Endometrium (tissue), 2 donors: Measurements from ENCODE around the gene SLC28A1.

Source experiments
- FAIRE-seq: peaks from 2 replicates; lab custom pipeline; 2012; peaks lifted over from hg19 to GRCh38; lab: Jason Lieb, UNC
- donor health status: control.
- donor health status: control.

SLC28A1 gene

DNA sequence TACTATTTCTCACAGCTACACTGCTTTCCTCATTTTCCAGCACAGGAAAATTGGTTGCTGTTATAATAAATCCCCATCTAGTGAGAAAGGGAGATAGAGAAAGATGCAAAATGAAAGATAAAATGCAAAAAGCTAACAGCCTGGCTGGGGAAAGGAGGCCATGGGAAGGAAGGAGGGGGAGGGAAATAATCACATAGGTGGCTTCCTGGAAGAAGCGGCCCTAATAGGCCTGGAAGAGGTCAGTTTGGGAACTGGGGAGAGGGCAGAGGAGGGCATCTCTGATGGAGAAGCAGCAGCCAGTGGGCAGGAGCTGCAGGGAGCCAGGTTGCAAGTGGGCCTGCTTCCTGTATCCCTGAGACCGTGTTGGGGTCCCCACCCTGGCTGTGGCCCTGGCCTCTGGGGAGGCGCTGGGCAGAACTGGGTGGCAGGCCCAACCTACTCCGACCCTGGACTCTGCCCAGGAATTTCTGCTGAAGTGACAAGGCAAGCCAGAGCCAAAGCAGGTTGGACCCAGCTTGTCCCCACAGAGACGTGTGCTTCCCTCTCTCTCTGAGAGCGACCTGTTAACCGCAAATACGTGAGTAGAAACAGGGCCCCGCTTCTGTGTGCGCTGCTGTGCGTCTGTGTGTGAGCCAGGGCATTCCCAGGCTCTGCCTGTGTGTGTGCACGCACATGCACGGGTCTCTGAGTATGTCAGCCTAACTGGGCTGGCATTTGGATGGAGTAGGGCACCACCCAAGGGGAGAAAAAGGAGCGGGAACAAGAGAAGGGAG is 1.9 kb downstream of the SLC28A1 start:
- no peak for FAIRE-seq

- FAIRE-seq = no peak
Observed at GRCh38 chr15:84886984-84887299, 2.5 kb downstream of the SLC28A1 start.

DNA sequence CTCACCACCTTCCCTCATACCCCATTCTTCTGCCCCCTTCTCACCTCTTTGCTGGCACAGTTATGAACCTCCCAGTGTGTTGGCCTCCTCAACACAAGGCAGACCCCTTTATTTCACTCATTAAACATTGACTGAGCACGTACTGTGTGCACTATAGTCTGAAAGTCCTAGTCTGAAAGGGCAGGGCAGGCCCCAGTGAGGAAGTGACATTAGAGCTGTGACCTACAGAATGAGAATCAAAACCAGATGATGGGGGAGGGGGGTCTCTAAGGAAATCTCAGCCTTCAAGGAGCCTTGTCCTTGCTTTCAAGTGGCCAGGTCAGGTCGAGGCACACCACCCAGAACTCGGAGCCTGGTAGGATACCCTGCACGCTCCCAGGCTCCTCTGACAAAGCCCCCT is 3.5 kb downstream of the SLC28A1 start:
- FAIRE-seq = no peak

GRCh38 chr15:84888639-84889038 is 4.2 kb downstream of the SLC28A1 start:
- FAIRE-seq = no peak

DNA sequence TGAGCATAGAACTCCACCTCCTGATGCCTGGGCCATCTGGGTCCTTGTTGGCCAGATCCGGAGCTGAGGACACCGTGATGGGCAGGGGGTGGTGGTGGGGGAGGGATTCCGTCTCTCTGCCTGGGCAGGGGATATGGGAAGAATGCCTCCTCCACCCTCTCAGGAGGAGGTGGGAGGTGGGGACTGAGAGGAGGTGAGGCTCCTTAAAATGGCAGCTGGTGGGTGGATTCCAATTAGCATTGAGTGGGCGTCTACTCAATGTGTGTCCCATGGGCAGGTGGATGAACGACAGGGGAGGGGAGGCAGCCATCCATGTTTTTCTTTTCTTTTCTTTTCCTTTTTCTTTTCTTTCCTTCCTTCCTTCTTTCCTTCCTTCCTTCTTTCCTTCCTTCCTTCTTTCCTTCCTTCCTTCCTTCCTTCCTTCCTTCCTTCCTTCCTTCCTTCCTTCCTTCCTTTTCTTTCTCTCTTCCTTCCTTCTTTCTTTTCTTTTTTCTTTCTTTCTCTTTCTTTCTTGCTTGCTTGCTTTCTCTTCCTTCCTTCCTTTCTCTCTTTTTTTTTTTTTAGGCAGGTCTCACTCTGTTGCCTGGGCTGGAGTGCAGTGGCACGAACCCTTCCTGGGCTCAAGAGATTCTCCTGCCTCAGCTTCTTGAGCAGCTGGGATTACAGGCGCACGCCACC is 5.0 kb downstream of the SLC28A1 start:
- FAIRE-seq = no peak

DNA sequence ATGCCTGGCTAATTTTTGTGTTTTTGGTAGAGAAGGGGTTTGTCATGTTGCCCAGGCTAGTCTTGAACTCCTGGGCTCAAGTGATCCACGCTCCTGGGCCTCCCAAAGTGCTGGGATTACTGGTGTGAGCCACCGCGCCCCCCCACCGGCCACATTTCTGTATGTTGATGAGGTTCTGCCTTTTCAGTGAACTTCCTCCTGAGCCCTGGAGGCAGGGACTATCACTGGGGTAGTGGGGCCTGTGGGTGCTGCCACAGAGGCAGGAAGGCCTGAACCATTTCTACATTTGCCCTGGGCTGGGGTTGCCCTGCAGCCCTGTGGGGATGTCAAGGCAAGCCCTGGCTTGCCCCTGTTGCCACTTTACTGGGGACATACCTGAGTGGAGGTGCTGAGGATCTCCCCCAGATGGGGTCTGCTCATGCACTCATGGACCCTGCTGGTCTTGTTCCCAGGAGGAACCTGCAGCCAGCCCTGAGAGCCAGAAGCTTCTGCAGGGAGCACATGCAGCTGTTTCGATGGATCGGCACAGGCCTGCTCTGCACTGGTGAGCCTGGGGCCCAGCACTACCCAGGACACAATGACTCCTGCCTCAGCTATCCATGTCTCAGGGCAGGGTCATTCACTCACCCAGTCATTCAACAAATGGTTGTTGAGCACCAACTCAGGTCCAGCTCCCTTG is 5.7 kb downstream of the SLC28A1 start:
- no peak for FAIRE-seq

DNA sequence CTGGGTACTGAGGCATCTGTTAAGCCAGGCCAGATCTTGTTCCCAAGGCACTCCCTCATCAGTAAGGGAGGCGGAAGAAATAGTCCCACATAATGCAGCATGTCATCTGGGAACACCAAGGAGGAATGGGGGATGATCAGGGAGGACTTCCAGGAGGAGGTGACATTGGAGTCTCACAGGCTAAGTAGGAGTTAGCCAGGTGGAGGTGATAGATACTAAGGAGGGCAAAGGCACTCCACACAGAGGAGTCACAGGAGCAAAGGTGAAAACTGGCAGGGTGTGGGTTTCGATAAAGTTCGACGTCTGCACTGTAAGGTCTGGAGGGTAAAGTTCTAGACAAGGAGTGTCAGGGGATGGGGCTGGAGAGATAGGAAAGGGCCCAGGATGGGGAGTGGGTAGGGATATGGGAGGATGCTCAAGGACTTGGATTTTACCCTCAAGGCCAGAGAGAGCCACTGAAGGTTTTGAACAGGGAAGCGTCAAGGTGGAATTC is 6.3 kb downstream of the SLC28A1 start:
- FAIRE-seq = no peak

DNA sequence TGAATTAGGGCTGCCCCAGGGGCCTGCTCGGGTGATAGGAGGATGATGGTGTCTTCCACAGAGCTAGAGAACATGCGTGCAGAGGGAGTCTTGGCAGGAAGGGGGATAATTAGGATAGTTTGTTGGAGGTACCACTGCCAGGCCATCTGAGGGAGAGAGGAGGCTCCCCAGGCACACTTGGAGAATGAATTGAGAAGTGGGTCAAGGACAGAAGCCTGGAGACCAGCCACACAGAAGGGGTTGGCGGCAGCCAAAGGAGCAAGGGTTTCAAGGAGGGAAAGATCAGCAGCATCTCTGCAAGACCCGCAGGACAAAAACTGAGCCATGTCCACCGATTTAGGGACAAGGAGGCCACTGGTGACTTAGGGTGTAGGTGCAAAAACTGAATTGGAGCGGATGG is 6.9 kb downstream of the SLC28A1 start:
- no peak for FAIRE-seq

- FAIRE-seq = no peak
Observed at GRCh38 chr15:84892786-84893307, 8.4 kb downstream of the SLC28A1 start.

- no peak for FAIRE-seq
Observed at GRCh38 chr15:84893607-84894006, 9.1 kb downstream of the SLC28A1 start.

DNA sequence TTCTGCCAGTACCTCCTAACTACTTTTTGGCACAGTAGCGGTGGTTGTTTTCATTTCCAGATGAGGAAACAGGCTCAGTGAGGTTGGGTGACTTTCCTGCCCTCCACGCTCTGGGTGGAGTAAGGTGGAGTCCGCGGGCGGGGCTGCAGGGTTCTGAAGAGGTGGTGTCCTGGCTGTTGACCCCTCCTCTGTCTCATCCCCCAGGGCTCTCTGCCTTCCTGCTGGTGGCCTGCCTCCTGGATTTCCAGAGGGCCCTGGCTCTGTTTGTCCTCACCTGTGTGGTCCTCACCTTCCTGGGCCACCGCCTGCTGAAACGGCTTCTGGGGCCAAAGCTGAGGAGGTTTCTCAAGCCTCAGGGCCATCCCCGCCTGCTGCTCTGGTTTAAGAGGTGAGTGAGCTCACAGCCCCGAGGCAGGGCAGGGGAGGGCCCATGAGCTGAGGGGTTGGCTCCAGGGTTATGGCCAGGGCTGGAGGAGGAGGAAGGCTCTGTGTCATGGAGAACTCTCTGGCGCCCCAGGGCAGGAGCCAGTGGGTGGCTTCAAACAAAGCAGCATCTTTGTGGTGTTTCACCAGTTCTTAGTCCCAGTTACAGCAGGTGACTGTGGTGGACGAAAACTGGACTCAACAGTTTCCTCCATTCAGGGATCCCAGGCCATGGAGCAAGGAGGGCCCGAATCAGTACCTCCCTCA is 10.4 kb downstream of the SLC28A1 start:
- FAIRE-seq = no peak

GRCh38 chr15:84898761-84899160 is 14.3 kb downstream of the SLC28A1 start:
- FAIRE-seq = no peak

DNA sequence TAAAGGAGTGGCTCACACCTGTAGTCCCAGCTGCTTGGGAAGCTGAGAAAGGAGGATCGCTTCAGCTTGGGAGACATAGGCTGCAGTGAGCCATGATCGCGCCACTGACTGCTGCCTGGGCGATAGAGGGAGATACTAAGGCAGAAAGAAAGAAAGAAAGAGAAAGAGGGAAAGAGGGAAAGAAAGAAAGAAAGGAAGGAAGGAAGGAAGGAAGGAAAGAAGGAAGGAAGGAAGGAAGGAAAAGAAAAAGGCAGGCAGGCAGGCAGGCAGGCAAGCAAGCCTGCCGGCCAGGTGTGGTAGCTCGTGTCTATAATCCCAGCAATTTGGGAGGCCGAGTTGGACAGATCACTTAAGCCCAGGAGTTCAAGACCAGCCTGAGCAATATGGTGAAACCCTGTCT is 15.3 kb downstream of the SLC28A1 start:
- no peak for FAIRE-seq

- FAIRE-seq = no peak
Observed at GRCh38 chr15:84901540-84901939, 17.1 kb downstream of the SLC28A1 start.

DNA sequence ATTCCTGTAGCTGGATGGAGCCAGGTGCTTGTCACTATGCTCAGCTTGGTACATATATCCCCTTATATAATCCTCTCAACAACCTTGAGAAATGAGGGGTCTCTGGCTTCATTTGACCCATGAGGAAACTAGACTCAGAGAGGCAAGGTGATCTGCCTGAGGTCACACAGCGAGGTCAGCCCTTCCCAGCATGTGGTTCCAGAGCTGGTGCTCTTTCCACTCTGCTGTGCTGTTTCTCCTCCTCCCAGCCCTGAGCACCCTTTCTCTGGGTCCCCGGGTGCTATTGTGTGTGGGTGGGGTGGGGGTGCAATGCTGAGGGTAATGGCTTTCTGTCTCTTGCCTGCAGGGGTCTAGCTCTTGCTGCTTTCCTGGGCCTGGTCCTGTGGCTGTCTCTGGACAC is 19.3 kb downstream of the SLC28A1 start:
- FAIRE-seq = no peak

- no peak for FAIRE-seq
Observed at GRCh38 chr15:84904419-84904818, 20.0 kb downstream of the SLC28A1 start.

GRCh38 chr15:84905016-84905916 is 20.8 kb downstream of the SLC28A1 start:
- no peak for FAIRE-seq

DNA sequence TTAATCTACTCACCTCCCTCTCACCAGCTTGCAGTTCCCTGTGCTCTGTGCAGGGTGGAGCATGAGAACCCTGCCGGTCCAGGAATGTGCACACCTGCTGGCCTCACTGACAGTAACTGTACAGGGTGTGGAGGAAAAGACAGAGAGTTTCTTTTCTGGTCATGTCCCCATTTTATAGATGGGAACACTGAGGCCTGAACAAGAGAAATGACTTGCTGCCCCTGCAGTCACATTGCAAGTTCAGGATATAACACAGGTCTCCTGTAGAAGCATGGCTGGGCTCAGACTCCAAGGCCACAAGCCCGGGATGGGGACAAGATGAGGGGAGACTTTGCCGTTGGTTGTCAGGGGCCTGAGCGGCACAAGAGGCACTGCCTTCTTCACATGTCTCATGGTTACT is 23.3 kb downstream of the SLC28A1 start:
- FAIRE-seq = no peak

GRCh38 chr15:84908564-84908963 is 24.1 kb downstream of the SLC28A1 start:
- FAIRE-seq = no peak

GRCh38 chr15:84909029-84909428 is 24.6 kb downstream of the SLC28A1 start:
- no peak for FAIRE-seq

- FAIRE-seq = no peak
Observed at GRCh38 chr15:84909782-84910181, 25.3 kb downstream of the SLC28A1 start.
